ENCODE results near the gene CNTN1.
"Not testable (repeated sequence)": the region's sequence is repeated elsewhere in the genome, so short reads cannot be mapped to it uniquely, and the experiment has no call there.

The CNTN1 gene

DNA sequence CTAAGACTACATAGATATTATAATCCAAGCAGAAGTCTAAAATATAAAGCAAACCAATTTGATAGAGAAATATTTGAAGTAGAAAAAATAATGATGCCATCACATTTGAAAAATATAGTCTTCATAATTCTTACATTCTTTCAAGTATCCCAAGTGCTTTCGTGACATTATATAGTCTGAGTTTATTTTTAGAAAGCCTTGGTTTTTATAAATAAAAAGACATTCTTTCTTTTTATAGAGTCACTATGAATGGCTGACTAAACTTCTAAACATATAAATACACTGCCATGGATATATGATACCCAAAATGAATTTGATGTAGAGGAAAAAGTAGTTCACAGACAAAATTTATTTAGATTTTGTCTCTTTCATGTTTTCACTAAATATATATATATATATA is 360.8 kb downstream of the CNTN1 start:
- no peak for DNase-seq

GRCh38 chr12:41055875-41056577 is 363.8 kb downstream of the CNTN1 start:
- no peak for DNase-seq

DNA sequence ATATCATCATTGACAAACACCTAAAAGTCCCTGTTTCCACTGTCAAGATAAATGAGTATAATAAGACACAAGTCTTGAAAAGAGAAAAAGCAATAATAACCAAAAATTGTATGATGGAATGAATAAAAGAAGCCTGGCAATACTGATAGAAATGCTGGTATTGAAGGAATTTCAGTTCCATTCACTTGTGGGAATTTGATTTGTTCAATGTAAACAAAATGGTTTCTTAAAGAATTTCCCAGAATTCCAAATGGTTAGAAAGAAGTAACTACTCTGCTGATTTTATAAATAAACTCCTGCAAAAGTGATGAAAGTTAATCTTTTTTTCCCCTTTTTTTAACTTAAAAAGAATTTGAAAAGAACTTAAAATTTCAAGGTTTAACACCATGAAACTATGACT is 366.0 kb downstream of the CNTN1 start:
- no peak for DNase-seq

DNA sequence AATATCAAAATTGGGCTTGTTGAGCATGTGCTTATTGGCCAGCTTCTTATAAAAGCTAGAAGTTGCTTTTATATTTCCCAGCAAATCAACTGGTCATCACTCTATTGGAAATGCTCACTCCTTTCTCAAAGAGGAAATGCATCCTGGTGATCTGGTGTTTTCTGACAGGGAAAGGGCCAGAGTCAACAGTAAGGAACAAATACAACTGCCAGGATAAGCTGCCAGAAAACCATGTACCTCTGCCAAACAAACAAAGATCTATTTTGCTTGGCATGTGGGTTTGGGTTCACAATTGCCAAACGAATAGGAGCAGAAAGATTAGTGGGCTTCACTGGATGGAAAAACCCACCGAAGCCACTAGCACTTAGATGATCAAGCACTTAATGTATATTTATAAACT is 369.0 kb downstream of the CNTN1 start:
- DNase-seq: no peak

DNA sequence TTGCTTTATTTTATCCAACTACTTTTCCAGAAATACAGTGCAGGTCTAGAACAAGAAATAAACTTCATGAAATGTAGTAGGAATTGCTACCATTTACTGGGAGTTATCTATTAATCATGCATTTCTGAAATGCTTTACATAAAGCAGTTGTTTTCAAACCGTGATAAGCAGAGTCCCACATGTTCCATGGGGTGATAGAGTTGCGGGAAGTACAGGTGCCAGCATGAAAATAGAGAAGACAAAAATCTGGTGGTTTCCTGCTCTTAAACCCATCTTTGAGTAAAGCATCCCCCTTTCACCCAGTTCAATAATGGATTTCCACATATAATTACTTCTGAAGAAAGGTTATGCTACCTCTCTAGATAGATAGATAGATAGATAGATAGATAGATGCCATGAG is 372.2 kb downstream of the CNTN1 start:
- DNase-seq: no peak

DNA sequence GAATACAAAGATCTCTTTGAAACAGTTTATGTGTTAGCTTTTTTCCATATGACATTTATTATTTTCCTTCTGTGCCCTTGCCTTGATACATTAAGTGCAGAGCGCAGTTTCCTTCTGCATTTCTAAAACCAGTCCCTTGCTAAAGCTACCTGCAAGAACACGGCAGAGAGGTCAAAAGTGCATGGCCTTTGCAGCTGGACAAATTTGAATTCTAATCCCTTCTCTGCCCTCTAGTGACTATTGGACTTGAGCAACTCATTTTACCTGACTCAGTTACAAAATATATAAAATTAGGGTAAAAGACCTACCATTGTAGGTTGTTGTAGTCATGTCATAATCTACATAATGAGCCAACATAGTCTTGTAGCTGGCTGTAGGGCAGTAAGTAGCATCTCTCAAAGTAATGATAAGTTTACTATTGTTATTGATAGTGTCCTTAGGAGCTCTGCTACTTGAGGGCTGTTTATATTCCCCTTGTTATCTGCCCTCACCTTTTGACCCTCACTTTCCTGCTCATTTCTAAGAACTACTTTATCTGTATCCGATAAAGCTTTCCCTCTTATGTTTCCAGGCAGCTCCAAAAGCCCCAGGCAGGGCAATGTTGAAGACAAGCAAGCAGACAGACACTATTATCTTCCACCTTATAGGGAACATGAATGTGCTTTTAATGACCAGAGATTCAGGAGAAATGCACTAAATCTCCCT is 375.9 kb downstream of the CNTN1 start:
- no peak for DNase-seq

GRCh38 chr12:41073633-41074472 is 381.6 kb downstream of the CNTN1 start:
- no peak for DNase-seq

DNA sequence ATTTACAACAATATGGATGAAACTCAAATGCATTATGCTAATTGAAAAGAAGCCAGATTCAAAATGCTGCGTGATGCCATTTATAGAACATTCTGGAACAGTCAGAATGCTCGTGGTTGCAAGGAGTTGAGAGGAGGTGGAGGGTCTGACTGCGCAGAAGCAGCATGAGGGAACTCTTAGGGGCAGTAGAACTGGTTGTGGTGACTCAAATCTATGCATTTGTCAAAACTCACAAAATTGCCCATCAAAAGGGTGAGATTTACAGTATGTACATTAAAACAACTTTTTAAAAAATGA is 382.2 kb downstream of the CNTN1 start:
- no peak for DNase-seq

GRCh38 chr12:41076114-41076513 is 383.9 kb downstream of the CNTN1 start:
- no peak for DNase-seq

DNA sequence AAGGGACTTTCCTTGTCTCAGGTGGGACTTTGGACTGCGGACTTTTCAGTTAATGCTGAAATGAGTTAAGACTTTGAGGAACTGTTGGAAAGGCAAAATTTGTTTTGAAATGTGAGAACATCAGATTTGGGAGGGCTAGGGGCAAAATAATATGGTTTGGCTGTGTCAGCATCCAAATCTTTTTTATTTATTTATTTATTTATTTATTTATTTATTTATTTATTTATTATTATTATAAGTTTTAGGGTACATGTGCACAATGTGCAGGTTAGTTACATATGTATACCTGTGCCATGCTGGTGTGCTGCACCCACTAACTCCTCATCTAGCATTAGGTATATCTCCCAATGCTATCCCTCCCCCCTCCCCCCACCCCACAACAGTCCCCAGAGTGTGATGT is 389.0 kb downstream of the CNTN1 start:
- not testable (repeated sequence) for DNase-seq

GRCh38 chr12:41089438-41089837 is 397.2 kb downstream of the CNTN1 start:
- no peak for DNase-seq

GRCh38 chr12:41092115-41092514 is 399.9 kb downstream of the CNTN1 start:
- DNase-seq: no peak

- no peak for DNase-seq
Observed at GRCh38 chr12:41096797-41097196, 404.6 kb downstream of the CNTN1 start.

GRCh38 chr12:41100572-41100971 is 408.3 kb downstream of the CNTN1 start:
- no peak for DNase-seq

GRCh38 chr12:41101806-41102205 is 409.6 kb downstream of the CNTN1 start:
- no peak for DNase-seq

DNA sequence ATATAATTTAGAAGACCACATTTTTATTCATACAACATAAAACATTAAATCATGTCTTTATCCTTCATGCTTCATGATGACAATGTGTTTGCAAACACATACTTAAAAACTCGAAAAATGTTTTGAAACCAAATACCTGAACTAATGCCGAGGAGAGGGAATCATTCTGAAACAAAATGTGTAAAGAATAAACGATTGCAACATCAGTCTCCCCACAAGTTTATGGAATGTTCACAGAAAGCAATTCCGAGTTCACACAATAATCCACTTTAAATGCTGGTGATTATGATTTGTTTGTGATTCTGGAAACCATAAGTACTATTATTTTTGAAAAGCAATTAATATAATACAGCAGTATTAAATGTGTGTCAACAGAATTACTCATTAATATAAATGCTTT is 411.4 kb downstream of the CNTN1 start:
- no peak for DNase-seq

- no peak for DNase-seq
Observed at GRCh38 chr12:41106315-41106714, 414.1 kb downstream of the CNTN1 start.

- DNase-seq: no peak
Observed at GRCh38 chr12:41108032-41108431, 415.8 kb downstream of the CNTN1 start.

DNA sequence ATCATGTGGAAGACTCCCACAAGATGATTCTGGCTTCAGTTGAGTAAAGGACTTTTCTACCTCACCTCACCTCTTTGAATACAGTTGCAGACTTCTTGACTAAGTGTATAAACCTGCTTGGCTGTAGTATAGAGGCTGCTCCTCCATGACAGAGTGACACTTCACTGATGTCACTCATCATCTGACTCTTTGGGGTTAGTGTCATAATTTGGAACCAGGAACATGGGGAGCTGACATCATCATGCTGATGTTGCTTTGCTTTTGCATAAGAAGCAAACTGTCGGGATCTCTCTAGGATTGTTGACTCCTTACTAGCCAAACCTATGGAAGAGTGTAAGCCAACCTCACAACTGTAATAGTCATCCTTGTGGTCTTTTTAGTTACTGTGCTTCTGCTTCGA is 420.7 kb downstream of the CNTN1 start:
- DNase-seq: no peak

DNA sequence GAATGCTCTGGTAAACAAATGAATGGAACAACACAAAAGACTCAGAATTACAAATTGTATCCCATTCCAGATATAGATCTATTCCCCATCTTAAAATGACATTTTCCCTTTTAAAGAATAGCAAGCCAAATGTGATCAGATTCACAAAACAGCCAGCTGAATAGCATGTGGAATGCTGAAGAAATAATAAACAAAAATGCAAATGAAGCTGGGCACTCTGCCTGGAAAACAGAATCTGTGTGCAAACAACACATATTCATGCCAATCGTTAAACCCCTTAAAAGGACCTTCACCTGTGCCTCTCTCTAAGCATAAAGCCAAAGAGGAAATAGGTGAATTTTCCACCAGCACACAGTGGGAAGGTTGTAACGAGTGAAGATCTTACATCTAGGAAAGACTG is 428.0 kb downstream of the CNTN1 start:
- DNase-seq: no peak

DNA sequence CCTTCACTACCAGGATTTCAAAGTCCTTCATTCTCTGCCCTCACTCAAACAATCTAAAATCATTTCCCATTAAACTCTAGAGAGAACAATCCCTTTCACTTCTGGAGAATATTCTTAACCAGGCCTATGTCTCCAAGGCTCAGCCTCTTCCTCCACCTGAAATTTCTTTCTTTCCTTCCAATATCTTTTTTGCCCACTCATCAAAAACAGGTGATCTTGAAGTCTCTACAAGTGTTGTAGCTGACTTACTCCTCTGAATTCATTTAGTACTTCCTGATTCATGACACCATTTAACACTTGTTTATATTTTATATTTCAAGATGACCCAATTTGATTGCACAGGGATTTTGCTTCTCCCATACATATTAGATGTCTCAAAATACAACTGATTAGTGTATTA is 429.1 kb downstream of the CNTN1 start:
- DNase-seq: no peak
